Activated B cell treated with CpG ODN at 0.5 μM for 24 hours (primary cell): ENCODE measurements around the gene DSCAML1. TPM values are rescaled to one million over a fixed set of nuclear protein-coding genes. Genes with fewer than 3 reads are reported as not detected.

Experiments
- ATAC-seq: fragments of 200-7000 bp; cut with Tn5 transposase; one replicate; pipeline ENCODE4 v1.10.0; 2021; ENCODE audit warnings: low read depth, mild to moderate bottlenecking, moderate library complexity
- CTCF ChIA-PET: fragments of 350-600 bp; sonication (Branson Sonifier 250); formaldehyde crosslinking; loops from one replicate; lab custom pipeline; 2021; ENCODE audit warnings: antibody characterized with exemption; lab: Charles Lee
- POLR2A ChIA-PET: fragments of 350-600 bp; sonication (Branson Sonifier 250); formaldehyde crosslinking; loops from one replicate; lab custom pipeline; 2021; ENCODE audit warnings: antibody characterized with exemption; lab: Charles Lee
- DNase-seq: peaks from one replicate; pipeline ENCODE4 v3.0.0; 2022
- H3K27ac Mint-ChIP-seq: one replicate; pipeline ENCODE4 v1.8.0; 2020; ENCODE audit warnings: mixed read lengths
- H3K27me3 Mint-ChIP-seq: one replicate; pipeline ENCODE4 v1.8.0; 2021; ENCODE audit warnings: mixed read lengths
- H3K36me3 Mint-ChIP-seq: one replicate; pipeline ENCODE4 v1.8.0; 2021; ENCODE audit warnings: low read depth, mixed read lengths
- H3K4me1 Mint-ChIP-seq: one replicate; pipeline ENCODE4 v1.8.0; 2021; ENCODE audit warnings: mixed read lengths
- H3K4me3 Mint-ChIP-seq: one replicate; pipeline ENCODE4 v1.8.0; 2020; ENCODE audit warnings: mild to moderate bottlenecking, mixed read lengths
- H3K9me3 Mint-ChIP-seq: one replicate; pipeline ENCODE4 v1.8.0; 2020; ENCODE audit warnings: mixed read lengths
- intact Hi-C: fragments of 100-400 bp; cut with micrococcal nuclease; formaldehyde crosslinking; loops from one replicate; pipeline ENCODE4 v1.15.1; 2024
- total RNA-seq: library from RNA; stranded (reverse); gene quantifications from 2 replicates; pipeline ENCODE4 v1.2.3, GENCODE V29; 2022
- TF ChIP-seq, protein P1 (sequence below): fragments of 200-600 bp; IDR thresholded peaks from one replicate; pipeline ENCODE4 v1.8.0; 2022; ENCODE audit warnings: antibody characterized with exemption, mild to moderate bottlenecking

Gene DSCAML1
- total RNA-seq, 1 donor from 2014 or later, result 3.6 TPM

DNA sequence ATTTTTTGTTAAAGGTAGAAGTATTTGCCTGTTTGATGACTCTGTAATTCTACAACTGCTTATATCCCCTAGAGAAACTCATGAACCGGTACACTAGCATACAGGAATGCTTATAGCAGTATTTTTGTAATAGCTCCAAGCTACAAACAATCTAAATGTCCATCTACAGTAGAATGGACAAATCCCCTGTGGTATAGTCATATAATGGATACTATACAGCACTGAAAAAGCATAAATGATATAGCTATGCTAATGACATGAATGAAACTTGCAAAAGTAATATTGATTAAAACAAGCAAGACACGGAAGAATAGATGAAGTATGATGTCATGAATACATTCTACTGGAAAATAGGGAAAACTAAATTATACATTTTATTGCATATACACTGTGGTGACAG is 326.4 kb downstream of the DSCAML1 start:
- H3K36me3 Mint-ChIP-seq, result no peaks in the 10 kb centered on the region
- DNase-seq (no peak), ATAC-seq (no peak)
- peaks cover 2% of the 10 kb centered on the region for H3K9me3 Mint-ChIP-seq
- no peak overlapping the region for H3K4me3 Mint-ChIP-seq
- H3K4me1 Mint-ChIP-seq, result no peaks in the 10 kb centered on the region
- H3K27me3 Mint-ChIP-seq, result peaks cover 11% of the 10 kb centered on the region
- intact Hi-C loops, result no loop called here
- ChIA-PET CTCF (no interaction called here), POLR2A (no interaction called here)
- TF ChIP-seq, protein P1, sequence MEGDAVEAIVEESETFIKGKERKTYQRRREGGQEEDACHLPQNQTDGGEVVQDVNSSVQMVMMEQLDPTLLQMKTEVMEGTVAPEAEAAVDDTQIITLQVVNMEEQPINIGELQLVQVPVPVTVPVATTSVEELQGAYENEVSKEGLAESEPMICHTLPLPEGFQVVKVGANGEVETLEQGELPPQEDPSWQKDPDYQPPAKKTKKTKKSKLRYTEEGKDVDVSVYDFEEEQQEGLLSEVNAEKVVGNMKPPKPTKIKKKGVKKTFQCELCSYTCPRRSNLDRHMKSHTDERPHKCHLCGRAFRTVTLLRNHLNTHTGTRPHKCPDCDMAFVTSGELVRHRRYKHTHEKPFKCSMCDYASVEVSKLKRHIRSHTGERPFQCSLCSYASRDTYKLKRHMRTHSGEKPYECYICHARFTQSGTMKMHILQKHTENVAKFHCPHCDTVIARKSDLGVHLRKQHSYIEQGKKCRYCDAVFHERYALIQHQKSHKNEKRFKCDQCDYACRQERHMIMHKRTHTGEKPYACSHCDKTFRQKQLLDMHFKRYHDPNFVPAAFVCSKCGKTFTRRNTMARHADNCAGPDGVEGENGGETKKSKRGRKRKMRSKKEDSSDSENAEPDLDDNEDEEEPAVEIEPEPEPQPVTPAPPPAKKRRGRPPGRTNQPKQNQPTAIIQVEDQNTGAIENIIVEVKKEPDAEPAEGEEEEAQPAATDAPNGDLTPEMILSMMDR, result no peak
- H3K27ac Mint-ChIP-seq, result no peak overlapping the region

- TF ChIP-seq, protein P1, result no peak
- DNase-seq (no peak), ATAC-seq (no peak)
- CTCF ChIA-PET, result no interaction called here
- intact Hi-C loops, result no loop called here
- no peaks in the 10 kb centered on the region for H3K4me1 Mint-ChIP-seq
- H3K4me3 Mint-ChIP-seq, result no peak overlapping the region
- H3K27ac Mint-ChIP-seq, result no peak overlapping the region
- peaks cover 2% of the 10 kb centered on the region for H3K9me3 Mint-ChIP-seq
- POLR2A ChIA-PET, result no interaction called here
- H3K36me3 Mint-ChIP-seq, result no peaks in the 10 kb centered on the region
- peaks cover 5% of the 10 kb centered on the region for H3K27me3 Mint-ChIP-seq
Measured at GRCh38 chr11:117468888-117469287, 328.1 kb downstream of the DSCAML1 start.

DNA sequence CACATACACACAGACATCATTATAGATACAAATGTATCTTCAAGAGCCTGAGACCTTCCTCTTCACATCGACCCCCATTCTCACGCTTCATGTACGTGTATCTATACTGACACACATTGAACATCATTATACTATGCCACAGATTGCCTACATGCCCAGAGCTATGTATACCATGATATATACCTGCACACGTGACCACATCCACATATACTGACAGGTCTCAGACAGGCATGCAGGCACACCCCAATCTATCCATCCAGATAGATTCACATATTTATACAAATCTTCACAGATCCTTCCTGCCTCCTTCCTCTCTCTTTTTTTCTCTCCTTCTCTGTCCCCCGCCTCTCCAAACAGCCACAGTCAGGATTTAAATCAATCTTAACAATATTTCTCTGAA is 329.2 kb downstream of the DSCAML1 start:
- TF ChIP-seq, protein P1, result no peak
- Mint-ChIP-seq H3K27ac (no peak overlapping the region), H3K4me1 (no peaks in the 10 kb centered on the region), H3K4me3 (no peak overlapping the region), H3K9me3 (peaks cover 2% of the 10 kb centered on the region), H3K27me3 (peaks cover 5% of the 10 kb centered on the region), H3K36me3 (no peaks in the 10 kb centered on the region)
- intact Hi-C loops, result no loop called here
- DNase-seq (no peak), ATAC-seq (no peak)
- CTCF ChIA-PET, result no interaction called here
- POLR2A ChIA-PET, result no interaction called here

DNA sequence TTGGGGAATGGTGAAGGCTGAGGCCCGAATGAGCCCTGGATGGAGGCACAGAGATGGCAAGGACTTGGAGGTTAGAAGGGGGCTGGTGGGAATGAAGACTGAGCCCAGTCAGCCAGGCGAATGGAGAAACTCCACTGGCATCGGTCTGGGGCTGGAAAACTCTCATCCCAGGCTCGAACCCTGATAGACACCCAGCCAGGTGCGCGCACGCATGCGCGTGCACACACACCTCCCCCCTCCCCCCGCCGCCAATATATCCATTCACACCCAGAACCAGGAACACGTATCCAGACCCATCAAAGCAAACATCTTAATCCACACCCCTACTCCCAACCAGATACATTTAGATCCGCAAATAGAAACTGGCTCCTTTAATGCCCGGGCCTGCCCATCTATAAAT is 330.1 kb downstream of the DSCAML1 start:
- Mint-ChIP-seq H3K4me3 (no peak overlapping the region), H3K36me3 (no peaks in the 10 kb centered on the region), H3K27ac (no peak overlapping the region), H3K4me1 (no peaks in the 10 kb centered on the region), H3K9me3 (peaks cover 2% of the 10 kb centered on the region), H3K27me3 (peaks cover 5% of the 10 kb centered on the region)
- intact Hi-C loops, result no loop called here
- TF ChIP-seq, protein P1, result no peak
- ATAC-seq (no peak), DNase-seq (no peak)
- ChIA-PET CTCF (no interaction called here), POLR2A (no interaction called here)

- Mint-ChIP-seq H3K9me3 (no peaks in the 10 kb centered on the region), H3K27ac (no peak overlapping the region), H3K4me1 (no peaks in the 10 kb centered on the region), H3K27me3 (peaks cover 4% of the 10 kb centered on the region), H3K4me3 (no peak overlapping the region), H3K36me3 (no peaks in the 10 kb centered on the region)
- ATAC-seq (no peak), DNase-seq (no peak)
- ChIA-PET POLR2A (no interaction called here), CTCF (no interaction called here)
- TF ChIP-seq, protein P1, result no peak
- intact Hi-C loops, result no loop called here
Measured at GRCh38 chr11:117465236-117465997, 331.6 kb downstream of the DSCAML1 start.
